Pancreas (tissue), 10 donors: ENCODE data around the gene CHRDL1. TPM values are rescaled to one million over a fixed set of nuclear protein-coding genes. Genes with fewer than 3 reads are reported as not detected.

Source experiments
- ATAC-seq, 4 donors: fragments of 200-7000 bp; cut with Tn5 transposase; one replicate each; pipeline versions ENCODE4 v1.8.0 to v1.9.1; 2020; ENCODE audit warnings: mild to moderate bottlenecking in 4 of 4, moderate library complexity in 4 of 4
- DNase-seq, 6 donors: peaks; one replicate each; pipeline ENCODE4 v3.0.0-alpha.2; 2020
- FAIRE-seq: peaks from 2 replicates; lab custom pipeline; 2012; peaks lifted over from hg19 to GRCh38; lab: Jason Lieb, UNC
- H3K27ac ChIP-seq, 4 donors: fragments of 200-600 bp; sonication (generic); 1 replicate in 3 of 4; 2 replicates in 1 of 4; pipeline versions ENCODE4 v1.5.0 to v1.8.0; 2020
- H3K27me3 ChIP-seq, 4 donors: fragments of 200-600 bp; one replicate each; pipeline ENCODE4 v1.8.0; 2021
- H3K36me3 ChIP-seq, 3 donors: fragments of 200-600 bp; sonication (generic) in 1 of 3; one replicate each; pipeline versions ENCODE4 v1.5.0 to v1.8.0; 2020 to 2021
- H3K4me1 ChIP-seq, 3 donors: fragments of 200-600 bp; one replicate each; pipeline ENCODE4 v1.8.0; 2021
- H3K4me3 ChIP-seq, 4 donors: fragments of 200-600 bp; sonication (generic) in 2 of 4; one replicate each; pipeline versions ENCODE4 v1.5.0 to v1.8.0; 2020 to 2021
- H3K9me3 ChIP-seq, 4 donors: fragments of 200-600 bp; one replicate each; pipeline ENCODE4 v1.8.0; 2021
- CTCF ChIP-seq, 4 donors: fragments of 200-600 bp; sonication (generic) in 3 of 4; IDR thresholded peaks; one replicate each; pipeline versions ENCODE4 v1.5.0 to v1.8.0; 2021; ENCODE audit warnings: antibody characterized with exemption in 4 of 4
- WGBS, 2 donors: extraction: QIAGEN DNeasy Blood & Tissue Kit; methylation state at CpG; one replicate each; pipeline ENCODE4 v1.1.7; 2013; 5-methylcytosine and 5-hydroxymethylcytosine counted together
- intact Hi-C, 3 donors: fragments of 100-400 bp; cut with DNase I; formaldehyde crosslinking; loops; one replicate each; pipeline versions ENCODE4 v1.11.1 to v1.14.2; 2022
- polyA plus RNA-seq, 2 donors: library from polyadenylated mRNA; stranded (reverse); fragments of 200-250 nt; gene quantifications; one replicate each; pipeline ENCODE4 v1.2.3, GENCODE V29; 2013
- total RNA-seq, 6 donors: library from RNA; stranded (reverse); fragmentation: NEBNext Ultra II Directional in 4 of 6; extraction: Animal tissue kit (Norgen Biotek cat#: 25700) in 4 of 6; gene quantifications; one replicate each; pipeline versions ENCODE4 v1.2.1 to v1.2.4, GENCODE V29; 2021 to 2023
- donor health status: healthy with polysubstance abuse.
- donor health status: DM: no; HTN: no; CAD: no; lungs with moderate emphysema.
- donor health status: DM: no; HTN: no; CAD: no.
- donor health status: control.
- donor health status: control.
- donor health status: Bipolar disorder and iron deficiency.
- donor health status: DM: yes; HTN: yes; CAD: no.
- donor health status: DM: no; HTN: no; CAD: no.
- donor health status: DM: no; HTN: no; CAD: no.
- donor health status: DM: yes; HTN: yes; CAD: no.

CHRDL1 gene
- total and polyA plus RNA-seq, 8 donors, result 1.0 to 9.6 (median 2.0) TPM

GRCh38 chrX:110692866-110693265, 102.8 kb downstream of the CHRDL1 start:
- H3K9me3 ChIP-seq, result no peaks in the 10 kb centered on the region
- DNase-seq (no peak), FAIRE-seq (no peak), ATAC-seq (no peak)
- no peak for TF ChIP-seq CTCF (IDR thresholded peaks at IDR 0.05)
- no peak overlapping the region for H3K4me3 ChIP-seq
- intact Hi-C loops, result no loop called here
- no peak overlapping the region for H3K27ac ChIP-seq
- no peaks in the 10 kb centered on the region for H3K27me3 ChIP-seq
- H3K4me1 ChIP-seq, result no peaks in the 10 kb centered on the region
- H3K36me3 ChIP-seq, result no peaks in the 10 kb centered on the region
- 35 to 56% methylated on average over 4 of the region's 4 CpGs for WGBS, 2 donors

- ATAC-seq (no peak), DNase-seq (no peak), FAIRE-seq (no peak)
- WGBS, 2 donors, result 74 to 88% methylated on average over 1 of the region's 1 CpG
- no peaks in the 10 kb centered on the region for H3K36me3 ChIP-seq
- H3K27me3 ChIP-seq, result no peaks in the 10 kb centered on the region
- H3K4me3 ChIP-seq, result no peak overlapping the region
- no peak overlapping the region for H3K27ac ChIP-seq
- H3K4me1 ChIP-seq, result no peaks in the 10 kb centered on the region
- TF ChIP-seq CTCF (IDR thresholded peaks at IDR 0.05), result no peak
- H3K9me3 ChIP-seq, result no peaks in the 10 kb centered on the region
- intact Hi-C loops, result no loop called here
These were observed 104.2 kb downstream of the CHRDL1 start for GRCh38 chrX:110691446-110691845.

GRCh38 chrX:110684653-110685052, 111.0 kb downstream of the CHRDL1 start:
- ATAC-seq, result no peak
- TF ChIP-seq CTCF (IDR thresholded peaks at IDR 0.05), result no peak
- intact Hi-C loops, result no loop called here
- Histone ChIP-seq H3K9me3 (no peaks in the 10 kb centered on the region), H3K27me3 (peaks cover 0 to 9% (median 0%) of the 10 kb centered on the region in 4 donors), H3K4me1 (no peaks in the 10 kb centered on the region), H3K4me3 (no peak overlapping the region), H3K27ac (no peak overlapping the region), H3K36me3 (no peaks in the 10 kb centered on the region)
- DNase-seq, result no peak
- no peak for FAIRE-seq
- 49 to 57% methylated on average over 3 of the region's 3 CpGs for WGBS, 2 donors

GRCh38 chrX:110683925-110684324, 111.7 kb downstream of the CHRDL1 start:
- Histone ChIP-seq H3K27ac (no peak overlapping the region), H3K27me3 (peaks cover 0 to 9% (median 0%) of the 10 kb centered on the region in 4 donors), H3K36me3 (no peaks in the 10 kb centered on the region), H3K4me1 (no peaks in the 10 kb centered on the region), H3K9me3 (no peaks in the 10 kb centered on the region), H3K4me3 (no peak overlapping the region)
- no peak for FAIRE-seq
- 66 to 92% methylated on average over 2 of the region's 2 CpGs for WGBS, 2 donors
- intact Hi-C loops, result no loop called here
- DNase-seq, result no peak
- no peak for ATAC-seq
- no peak for TF ChIP-seq CTCF (IDR thresholded peaks at IDR 0.05)

GRCh38 chrX:110678591-110678990, 117.0 kb downstream of the CHRDL1 start:
- Histone ChIP-seq H3K9me3 (no peaks in the 10 kb centered on the region), H3K27ac (no peak overlapping the region), H3K4me3 (no peak overlapping the region), H3K4me1 (no peaks in the 10 kb centered on the region), H3K36me3 (no peaks in the 10 kb centered on the region), H3K27me3 (no peaks in the 10 kb centered on the region)
- FAIRE-seq (no peak), DNase-seq (no peak), ATAC-seq (no peak)
- intact Hi-C loops, result no loop called here
- WGBS, 2 donors, result 62 to 83% methylated on average over 1 of the region's 1 CpG
- TF ChIP-seq CTCF (IDR thresholded peaks at IDR 0.05), result no peak
